Right renal cortex interstitium (tissue), 3 donors: ENCODE data around the gene TYSND1. TPM values are rescaled to one million over a fixed set of nuclear protein-coding genes. Genes with fewer than 3 reads are reported as not detected.

Experiments used
- polyA plus RNA-seq, 3 donors: library from polyadenylated mRNA; unstranded; fragments of 120-200 nt; gene quantifications; one replicate each; pipeline ENCODE4 v1.2.1, GENCODE V29; 2013; ENCODE audit not compliant: insufficient read length in 3 of 3

Gene TYSND1
- polyA plus RNA-seq, 3 donors, result 9.1 to 11.5 (median 10.3) TPM

Other genes with a start within 250 kb of the TYSND1 start
- 10 to 100 TPM; 76.9 to 82.0 (median 80.5) TPM for gene MACROH2A2, start 93.9 kb downstream of the TYSND1 start, polyA plus RNA-seq
- 1 to 10 TPM; 4.5 to 4.7 (median 4.6) TPM for gene AIFM2, start 13.9 kb downstream of the TYSND1 start, polyA plus RNA-seq
- gene SAR1A, start 23.8 kb upstream of the TYSND1 start, polyA plus RNA-seq, result 100 to 1,000 TPM; 115 to 123 (median 119) TPM
- gene PPA1, start 86.7 kb upstream of the TYSND1 start, polyA plus RNA-seq, result 100 to 1,000 TPM in 2 of 3 donors, 10 to 100 TPM in 1; 99.4 to 112 (median 103) TPM
- gene NPFFR1, start 137.3 kb upstream of the TYSND1 start, polyA plus RNA-seq, result under 1 TPM; 0.12 to 0.15 (median 0.13) TPM
- 10 to 100 TPM in 2 of 3 donors, 1 to 10 TPM in 1; 9.0 to 10.8 (median 10.4) TPM for gene LRRC20, start 235.9 kb upstream of the TYSND1 start, polyA plus RNA-seq